Gastroesophageal sphincter (tissue), 3 donors: ENCODE results near the gene U2AF1L4.

Source experiments
- EP300 ChIP-seq: sonication (generic); formaldehyde crosslinking; IDR thresholded peaks from one replicate; pipeline ENCODE4 v1.6.1; 2017; ENCODE audit warnings: antibody characterized with exemption, mild to moderate bottlenecking
- POLR2A ChIP-seq, 2 donors: fragments of 450-650 bp; IDR thresholded peaks; one replicate each; pipeline ENCODE4 v1.6.1; 2017; ENCODE audit warnings: antibody characterized with exemption in 2 of 2, mild to moderate bottlenecking in 2 of 2, moderate library complexity in 1 of 2
- POLR2AphosphoS5 ChIP-seq: sonication (generic); formaldehyde crosslinking; IDR thresholded peaks from one replicate; pipeline ENCODE4 v1.6.1; 2017; ENCODE audit warnings: antibody characterized with exemption
- TF ChIP-seq, protein P1 (sequence below), 4 experiments: fragments of 200-600 bp in 2 of 4; fragments of 450-650 bp in 2 of 4; sonication (generic) in 1 of 4; IDR thresholded peaks; one replicate each; pipeline ENCODE4 v1.5.1; 2017 to 2019; ENCODE audit warnings: antibody characterized with exemption in 4 of 4, mild to moderate bottlenecking in 2 of 4, moderate library complexity in 2 of 4

DNA sequence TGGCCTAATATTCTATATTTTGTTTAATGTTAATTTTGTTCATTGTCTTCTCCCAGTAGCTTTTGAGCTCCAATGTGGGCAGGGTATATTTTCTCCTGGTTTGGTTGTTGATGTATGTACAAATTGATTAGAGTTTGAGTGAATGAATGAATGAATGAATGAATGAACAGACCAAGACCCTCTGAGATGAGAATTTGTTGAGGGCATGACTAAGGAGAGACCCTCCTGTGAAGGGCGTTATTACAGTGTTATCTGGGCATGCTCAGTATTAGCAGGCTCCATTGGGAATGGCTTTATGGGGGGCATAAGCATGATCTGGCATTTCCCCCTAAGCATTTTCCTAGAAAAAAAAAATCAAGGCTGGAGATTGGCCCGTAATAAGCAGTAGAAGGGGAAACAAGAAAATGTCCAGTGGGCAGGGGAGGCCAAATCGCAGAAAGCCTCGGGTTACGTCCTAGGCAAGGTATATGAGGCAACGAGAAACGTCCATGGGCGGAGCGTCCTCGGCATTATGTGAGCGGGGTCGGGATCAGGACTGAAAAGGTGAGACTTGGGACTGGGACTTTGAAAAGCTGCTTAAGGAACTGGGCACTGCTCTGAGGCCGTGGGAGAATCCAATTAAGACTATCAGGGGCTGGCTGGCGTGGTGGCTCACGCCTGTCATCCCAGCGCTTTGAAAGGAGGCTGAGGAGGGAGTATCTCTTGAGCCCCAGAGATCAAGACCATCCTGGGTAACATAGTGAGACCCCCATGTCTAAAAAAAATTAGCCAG lies 29.2 kb upstream of the U2AF1L4 start:
- no peak for TF ChIP-seq POLR2A (IDR thresholded peaks at IDR 0.05)
- TF ChIP-seq, protein P1, sequence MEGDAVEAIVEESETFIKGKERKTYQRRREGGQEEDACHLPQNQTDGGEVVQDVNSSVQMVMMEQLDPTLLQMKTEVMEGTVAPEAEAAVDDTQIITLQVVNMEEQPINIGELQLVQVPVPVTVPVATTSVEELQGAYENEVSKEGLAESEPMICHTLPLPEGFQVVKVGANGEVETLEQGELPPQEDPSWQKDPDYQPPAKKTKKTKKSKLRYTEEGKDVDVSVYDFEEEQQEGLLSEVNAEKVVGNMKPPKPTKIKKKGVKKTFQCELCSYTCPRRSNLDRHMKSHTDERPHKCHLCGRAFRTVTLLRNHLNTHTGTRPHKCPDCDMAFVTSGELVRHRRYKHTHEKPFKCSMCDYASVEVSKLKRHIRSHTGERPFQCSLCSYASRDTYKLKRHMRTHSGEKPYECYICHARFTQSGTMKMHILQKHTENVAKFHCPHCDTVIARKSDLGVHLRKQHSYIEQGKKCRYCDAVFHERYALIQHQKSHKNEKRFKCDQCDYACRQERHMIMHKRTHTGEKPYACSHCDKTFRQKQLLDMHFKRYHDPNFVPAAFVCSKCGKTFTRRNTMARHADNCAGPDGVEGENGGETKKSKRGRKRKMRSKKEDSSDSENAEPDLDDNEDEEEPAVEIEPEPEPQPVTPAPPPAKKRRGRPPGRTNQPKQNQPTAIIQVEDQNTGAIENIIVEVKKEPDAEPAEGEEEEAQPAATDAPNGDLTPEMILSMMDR (IDR thresholded peaks at IDR 0.05): no peak
- no peak for TF ChIP-seq EP300
- no peak for TF ChIP-seq POLR2AphosphoS5
